OCI-LY3 (cell line): Measurements from ENCODE around the gene CATSPERZ.

Experiments
- H2AFZ ChIP-seq: fragments of 200-600, 300-600 bp; shearing (Covaris generic); 2 replicates; pipeline ENCODE4 v1.6.0; 2014; ENCODE audit warnings: antibody characterized with exemption, low read depth, low read length
- H3K27ac ChIP-seq: fragments of 200-600, 300-600 bp; sonication (generic); 2 replicates; pipeline ENCODE4 v1.5.1; 2014; ENCODE audit warnings: mild to moderate bottlenecking, low read length, moderate library complexity, mixed read lengths
- H3K27me3 ChIP-seq: fragments of 200-600, 300-600 bp; sonication (generic); 2 replicates; pipeline ENCODE4 v1.6.1; 2014; ENCODE audit warnings: low read depth, low read length, mixed read lengths
- H3K36me3 ChIP-seq: fragments of 200-600, 300-600 bp; sonication (generic); replicated peaks from 2 replicates; pipeline ENCODE3; 2014; ENCODE audit warnings: low read depth, low read length, mixed read lengths
- H3K4me1 ChIP-seq: fragments of 300-600, 200-600 bp; sonication (generic); 2 replicates; pipeline ENCODE4 v1.6.1; 2014; ENCODE audit warnings: low read length, mixed read lengths
- H3K4me2 ChIP-seq: fragments of 200-600, 300-600 bp; sonication (generic); 2 replicates; pipeline ENCODE4 v1.6.1; 2014; ENCODE audit warnings: low read length, mixed read lengths
- H3K4me3 ChIP-seq: fragments of 300-600, 200-600 bp; sonication (generic); 2 replicates; pipeline ENCODE4 v1.5.1; 2014; ENCODE audit warnings: antibody characterized with exemption, mild to moderate bottlenecking, low read length, moderate library complexity
- H3K79me2 ChIP-seq: fragments of 300-600, 200-600 bp; shearing (Covaris generic); 2 replicates; pipeline ENCODE4 v1.6.1; 2014; ENCODE audit warnings: mild to moderate bottlenecking, low read length, mixed read lengths
- H3K9ac ChIP-seq: fragments of 300-600, 200-600 bp; shearing (Covaris generic); 2 replicates; pipeline ENCODE4 v1.6.0; 2014; ENCODE audit warnings: mild to moderate bottlenecking, low read length, moderate library complexity
- H3K9me3 ChIP-seq: fragments of 200-600, 300-600 bp; shearing (Covaris generic); 2 replicates; pipeline ENCODE4 v1.6.1; 2014; ENCODE audit warnings: low read length, mixed read lengths; ENCODE audit not compliant: insufficient read depth
- H4K20me1 ChIP-seq: fragments of 200-600, 300-600 bp; sonication (generic); 2 replicates; pipeline ENCODE4 v1.6.1; 2016; ENCODE audit warnings: low read length, mixed read lengths; ENCODE audit not compliant: insufficient read depth
- CTCF ChIP-seq: fragments of 200-600, 300-600 bp; sonication (generic); IDR thresholded peaks from 2 replicates; pipeline ENCODE4 v1.5.1; 2014; ENCODE audit warnings: antibody characterized with exemption, low read length, low read depth
- EZH2phosphoT487 ChIP-seq: fragments of 200-600 bp; shearing (Covaris generic); IDR thresholded peaks from 2 replicates; pipeline ENCODE4 v1.6.1; 2018; ENCODE audit warnings: antibody characterized with exemption, mixed run types, low read depth

The CATSPERZ gene

GRCh38 chr11:64295760-64296159 is 4.4 kb upstream of the CATSPERZ start:
- H4K20me1 ChIP-seq: no peaks in the 10 kb centered on the region
- no peak overlapping the region for H3K4me3 ChIP-seq
- no peaks in the 10 kb centered on the region for H3K4me1 ChIP-seq
- no peaks in the 10 kb centered on the region for H3K79me2 ChIP-seq
- H3K36me3 ChIP-seq: no peaks in the 10 kb centered on the region
- H3K27me3 ChIP-seq: peaks cover 16% of the 10 kb centered on the region; the same call in 1 of the 2 replicates
- no peak overlapping the region for H3K4me2 ChIP-seq
- no peak for TF ChIP-seq EZH2phosphoT487
- TF ChIP-seq CTCF: no peak
- no peak overlapping the region for H3K9ac ChIP-seq
- no peak overlapping the region for H3K27ac ChIP-seq
- H2AFZ ChIP-seq: no peak overlapping the region
- H3K9me3 ChIP-seq: no peaks in the 10 kb centered on the region

GRCh38 chr11:64296236-64296635 is 3.9 kb upstream of the CATSPERZ start:
- Histone ChIP-seq H3K27me3 (peaks cover 16% of the 10 kb centered on the region; the same call in 1 of the 2 replicates), H3K9ac (no peak overlapping the region), H4K20me1 (no peaks in the 10 kb centered on the region), H3K9me3 (no peaks in the 10 kb centered on the region), H3K36me3 (no peaks in the 10 kb centered on the region), H3K79me2 (no peaks in the 10 kb centered on the region), H2AFZ (no peak overlapping the region), H3K4me1 (no peaks in the 10 kb centered on the region), H3K4me2 (no peak overlapping the region), H3K27ac (no peak overlapping the region), H3K4me3 (no peak overlapping the region)
- TF ChIP-seq CTCF: no peak
- no peak for TF ChIP-seq EZH2phosphoT487

GRCh38 chr11:64296830-64297698 is 3.1 kb upstream of the CATSPERZ start:
- H3K4me2 ChIP-seq: no peak overlapping the region
- no peak overlapping the region for H3K4me3 ChIP-seq
- H4K20me1 ChIP-seq: no peaks in the 10 kb centered on the region
- TF ChIP-seq EZH2phosphoT487 (no peak), CTCF (no peak)
- no peak overlapping the region for H2AFZ ChIP-seq
- no peak overlapping the region for H3K9ac ChIP-seq
- H3K27me3 ChIP-seq: peaks cover 16% of the 10 kb centered on the region; the same call in 1 of the 2 replicates
- H3K9me3 ChIP-seq: no peaks in the 10 kb centered on the region
- H3K79me2 ChIP-seq: no peaks in the 10 kb centered on the region
- no peak overlapping the region for H3K27ac ChIP-seq
- H3K36me3 ChIP-seq: no peaks in the 10 kb centered on the region
- no peaks in the 10 kb centered on the region for H3K4me1 ChIP-seq

- Histone ChIP-seq H3K4me1 (no peaks in the 10 kb centered on the region), H3K36me3 (no peaks in the 10 kb centered on the region), H3K4me3 (no peak overlapping the region), H3K9ac (no peak overlapping the region), H2AFZ (no peak overlapping the region), H3K4me2 (no peak overlapping the region), H3K27me3 (peaks cover 16% of the 10 kb centered on the region; the same call in 1 of the 2 replicates), H3K27ac (no peak overlapping the region), H3K79me2 (no peaks in the 10 kb centered on the region), H4K20me1 (no peaks in the 10 kb centered on the region), H3K9me3 (no peaks in the 10 kb centered on the region)
- no peak for TF ChIP-seq CTCF
Observed at GRCh38 chr11:64297699-64298358, 2.3 kb upstream of the CATSPERZ start.
